ENCODE results near the gene DAPK2. TPM values are rescaled to one million over a fixed set of nuclear protein-coding genes. Genes with fewer than 3 reads are reported as not detected.

DAPK2 gene
- polyA plus RNA-seq, 1 of the 3 experiments (the other 2 are of a cell fraction), result 1.4 TPM

DNA sequence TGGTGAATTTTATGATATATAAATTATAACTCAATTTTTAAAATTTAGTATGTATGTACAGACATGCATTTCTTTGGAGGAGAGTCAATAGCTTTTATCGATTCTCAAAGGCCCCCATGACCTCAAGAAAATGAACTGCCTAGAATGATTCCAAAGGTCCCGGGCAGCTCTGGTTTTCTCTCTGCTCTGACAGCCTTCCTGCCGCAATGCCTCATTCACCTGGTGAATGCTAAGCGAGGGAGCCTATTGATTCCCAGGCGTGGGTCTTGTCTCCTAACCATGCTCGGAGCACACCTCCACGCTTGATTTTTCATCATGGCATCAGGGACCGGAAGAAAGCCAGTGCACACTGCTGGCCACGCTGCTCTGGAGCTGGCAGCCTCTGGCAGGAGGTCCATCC, 132.9 kb downstream of the DAPK2 start:
- 96% methylated on average over 9 of the region's 9 CpGs for WGBS (ENCODE audit: low lambda C conversion rate)
- H3K79me2 ChIP-seq (ENCODE audit: insufficient read depth), result no peaks in the 10 kb centered on the region
- ChIA-PET POLR2A (interaction anchor here (1.4 kb wide), 1 partner anchor 80 kb away, joined by 3 read pairs; no protein-coding TSS in a partner anchor), CTCF (interaction anchor here (0.8 to 2.8 kb wide), 5 partner anchors 15 to 164 kb away, joined by 3 to 16 read pairs (median 4); no protein-coding TSS in a partner anchor)
- no peak overlapping the region for H3K4me2 ChIP-seq
- H4K20me1 ChIP-seq (ENCODE audit: insufficient read depth), result no peaks in the 10 kb centered on the region
- no peak overlapping the region for H3K27ac ChIP-seq (ENCODE audit: low read depth in 2 of 2, low read length in 1 of 2)
- no peak overlapping the region for H2AFZ ChIP-seq (ENCODE audit: low read depth)
- H3K36me3 ChIP-seq (replicated peaks in 1 of 2; ENCODE audit: control insufficient read depth in 1 of 2, insufficient read depth in 2 of 2, low read length in 1 of 2), result no peaks in the 10 kb centered on the region
- peaks cover 14% of the 10 kb centered on the region for H3F3A ChIP-seq (replicated peaks; ENCODE audit: insufficient read depth)
- H3K9me3 ChIP-seq, result no peaks in the 10 kb centered on the region
- H3K4me1 ChIP-seq (ENCODE audit: control insufficient read depth in 1 of 2, insufficient read depth in 2 of 2, low read depth in 1 of 2, low read length in 1 of 2), result peaks cover 23 to 34% of the 10 kb centered on the region in 2 experiments; a peak in 3 of 4 replicates
- no peak for DNase-seq
- H3K9ac ChIP-seq, result no peak overlapping the region
- H3K9me2 ChIP-seq, result no peaks in the 10 kb centered on the region
- TF ChIP-seq FOXM1 (IDR thresholded peaks at IDR 0.05; ENCODE audit: low read depth), result no peak
- TF ChIP-seq, protein P1, sequence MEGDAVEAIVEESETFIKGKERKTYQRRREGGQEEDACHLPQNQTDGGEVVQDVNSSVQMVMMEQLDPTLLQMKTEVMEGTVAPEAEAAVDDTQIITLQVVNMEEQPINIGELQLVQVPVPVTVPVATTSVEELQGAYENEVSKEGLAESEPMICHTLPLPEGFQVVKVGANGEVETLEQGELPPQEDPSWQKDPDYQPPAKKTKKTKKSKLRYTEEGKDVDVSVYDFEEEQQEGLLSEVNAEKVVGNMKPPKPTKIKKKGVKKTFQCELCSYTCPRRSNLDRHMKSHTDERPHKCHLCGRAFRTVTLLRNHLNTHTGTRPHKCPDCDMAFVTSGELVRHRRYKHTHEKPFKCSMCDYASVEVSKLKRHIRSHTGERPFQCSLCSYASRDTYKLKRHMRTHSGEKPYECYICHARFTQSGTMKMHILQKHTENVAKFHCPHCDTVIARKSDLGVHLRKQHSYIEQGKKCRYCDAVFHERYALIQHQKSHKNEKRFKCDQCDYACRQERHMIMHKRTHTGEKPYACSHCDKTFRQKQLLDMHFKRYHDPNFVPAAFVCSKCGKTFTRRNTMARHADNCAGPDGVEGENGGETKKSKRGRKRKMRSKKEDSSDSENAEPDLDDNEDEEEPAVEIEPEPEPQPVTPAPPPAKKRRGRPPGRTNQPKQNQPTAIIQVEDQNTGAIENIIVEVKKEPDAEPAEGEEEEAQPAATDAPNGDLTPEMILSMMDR (IDR thresholded peaks at IDR 0.05), result no peak
- TF ChIP-seq EP300 (IDR thresholded peaks at IDR 0.05; ENCODE audit: borderline replicate concordance in 1 of 2, low read depth in 1 of 2, low read length in 1 of 2), result no peak
- TF ChIP-seq FOXJ3 (CRISPR knock-in tag; IDR thresholded peaks at IDR 0.05), result no peak
- TF ChIP-seq SIN3A (IDR thresholded peaks at IDR 0.05; ENCODE audit: borderline replicate concordance, low read depth, low read length), result no peak
- no peak for TF ChIP-seq MEF2A (IDR thresholded peaks at IDR 0.05; ENCODE audit: borderline replicate concordance, low read depth)
- TF ChIP-seq MAX (IDR thresholded peaks at IDR 0.05; ENCODE audit: low read depth), result no peak
- no peak for TF ChIP-seq JUND (IDR thresholded peaks at IDR 0.05)
- no peak for TF ChIP-seq EZH2phosphoT487 (IDR thresholded peaks at IDR 0.05; ENCODE audit: borderline replicate concordance, low read depth)
- H3K4me3 ChIP-seq (ENCODE audit: low read depth in 2 of 2, low read length in 1 of 2), result no peak overlapping the region
- H3K27me3 ChIP-seq (ENCODE audit: insufficient read depth), result no peaks in the 10 kb centered on the region

DNA sequence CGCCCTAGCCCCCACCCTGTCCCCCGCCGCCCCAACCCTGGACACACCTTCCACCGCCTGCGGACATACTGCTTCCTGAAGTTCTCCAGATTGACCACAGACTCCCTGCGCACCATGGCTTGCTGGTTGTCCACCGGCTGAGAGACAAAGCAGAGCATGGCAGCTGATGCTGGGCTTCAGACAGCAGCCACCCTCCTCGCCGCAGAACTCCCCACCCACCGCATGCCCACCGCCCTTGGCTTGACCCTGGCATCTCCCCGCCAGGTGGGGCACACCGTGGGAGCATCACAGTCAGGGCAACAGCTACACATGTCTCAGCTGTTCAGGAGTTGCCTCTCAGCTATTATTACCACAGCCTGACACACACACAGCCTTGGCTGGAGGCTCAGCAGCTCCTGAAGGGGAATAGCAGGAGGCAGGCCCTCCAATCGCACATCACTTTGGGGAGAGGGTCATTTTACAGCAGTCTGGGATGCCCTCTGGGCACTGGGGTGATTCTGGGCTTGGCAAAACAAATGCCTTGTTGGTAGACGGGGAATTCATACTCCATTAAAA, 134.1 kb downstream of the DAPK2 start:
- Histone ChIP-seq H3K9ac (no peak overlapping the region), H3K4me3 (ENCODE audit: low read depth in 2 of 2, low read length in 1 of 2) (no peak overlapping the region), H3K4me2 (no peak overlapping the region), H3K4me1 (ENCODE audit: control insufficient read depth in 1 of 2, insufficient read depth in 2 of 2, low read depth in 1 of 2, low read length in 1 of 2) (peaks cover 23 to 34% of the 10 kb centered on the region in 2 experiments; a peak in 3 of 4 replicates), H3K9me2 (no peaks in the 10 kb centered on the region), H3F3A (replicated peaks; ENCODE audit: insufficient read depth) (peaks cover 14% of the 10 kb centered on the region), H3K79me2 (ENCODE audit: insufficient read depth) (no peaks in the 10 kb centered on the region), H2AFZ (ENCODE audit: low read depth) (no peak overlapping the region), H3K27me3 (ENCODE audit: insufficient read depth) (no peaks in the 10 kb centered on the region), H3K27ac (ENCODE audit: low read depth in 2 of 2, low read length in 1 of 2) (no peak overlapping the region), H4K20me1 (ENCODE audit: insufficient read depth) (no peaks in the 10 kb centered on the region), H3K9me3 (no peaks in the 10 kb centered on the region), H3K36me3 (replicated peaks in 1 of 2; ENCODE audit: control insufficient read depth in 1 of 2, insufficient read depth in 2 of 2, low read length in 1 of 2) (no peaks in the 10 kb centered on the region)
- 88% methylated on average over 13 of the region's 15 CpGs for WGBS (ENCODE audit: low lambda C conversion rate)
- ChIA-PET POLR2A (interaction anchor here (1.4 kb wide), 1 partner anchor 79 kb away, joined by 3 read pairs; no protein-coding TSS in a partner anchor), CTCF (interaction anchor here (0.6 to 2.8 kb wide), 6 partner anchors 11 to 160 kb away, joined by 3 to 16 read pairs (median 6); partner anchors contain the start of gene DAPK2)
- DNase-seq, result no peak
- TF ChIP-seq GATA2 (CRISPR knock-in tag; IDR thresholded peaks at IDR 0.05), result no peak
- TF ChIP-seq TAF1 (IDR thresholded peaks at IDR 0.05; ENCODE audit: borderline replicate concordance, low read depth, low read length), result no peak
- no peak for TF ChIP-seq JUND (IDR thresholded peaks at IDR 0.05)

All from SK-N-SH (cell line).